GM23248 (cell line): ENCODE measurements around the gene MYO5B. TPM values are rescaled to one million over a fixed set of nuclear protein-coding genes. Genes with fewer than 3 reads are reported as not detected.
A peak's percentile ranks its signal among the peaks of the same experiment; 100 is the strongest.
"Not testable (repeated sequence)": the region's sequence is repeated elsewhere in the genome, so short reads cannot be mapped to it uniquely, and the experiment has no call there.

Experiments
- DNase-seq: peaks from one replicate; pipeline ENCODE4 v3.0.0-alpha.2; 2015
- H2AFZ ChIP-seq: fragments of 200-600 bp; sonication (generic); 2 replicates; pipeline ENCODE4 v1.6.1; 2016; ENCODE audit warnings: antibody characterized with exemption
- H3F3A ChIP-seq: fragments of 200-600 bp; sonication (generic); 2 replicates; pipeline ENCODE4 v1.6.1; 2016; ENCODE audit warnings: mild to moderate bottlenecking, antibody characterized with exemption, mixed run types; ENCODE audit not compliant: insufficient read depth
- H3K27ac ChIP-seq: fragments of 200-600 bp; sonication (generic); 2 replicates; pipeline ENCODE4 v1.5.1; 2016; ENCODE audit warnings: mild to moderate bottlenecking
- H3K27me3 ChIP-seq: fragments of 200-600 bp; sonication (generic); replicated peaks from 2 replicates; pipeline ENCODE4 v1.6.1; 2016; ENCODE audit warnings: mild to moderate bottlenecking; ENCODE audit not compliant: insufficient read depth
- H3K36me3 ChIP-seq: fragments of 200-600 bp; sonication (generic); 2 replicates; pipeline ENCODE4 v1.6.1; 2016; ENCODE audit warnings: low read depth, mild to moderate bottlenecking
- H3K4me1 ChIP-seq: fragments of 200-600 bp; sonication (generic); 2 replicates; pipeline ENCODE4 v1.6.1; 2016; ENCODE audit warnings: mild to moderate bottlenecking; ENCODE audit not compliant: insufficient read depth
- H3K4me2 ChIP-seq: fragments of 200-600 bp; sonication (generic); one replicate; pipeline ENCODE4 v1.6.1; 2016; ENCODE audit warnings: mild to moderate bottlenecking; ENCODE audit not compliant: unreplicated experiment
- H3K4me3 ChIP-seq: fragments of 200-600 bp; sonication (generic); 2 replicates; pipeline ENCODE4 v1.5.1; 2016; ENCODE audit warnings: mild to moderate bottlenecking
- H3K79me2 ChIP-seq: fragments of 200-600 bp; sonication (generic); 2 replicates; pipeline ENCODE4 v1.6.1; 2016; ENCODE audit warnings: mild to moderate bottlenecking; ENCODE audit not compliant: insufficient read depth
- H3K9ac ChIP-seq: fragments of 200-600 bp; sonication (generic); 2 replicates; pipeline ENCODE4 v1.6.1; 2016; ENCODE audit warnings: mild to moderate bottlenecking
- H3K9me2 ChIP-seq: fragments of 200-600 bp; sonication (generic); 2 replicates; pipeline ENCODE4 v1.6.1; 2016; ENCODE audit warnings: mixed run types, mild to moderate bottlenecking, moderate library complexity; ENCODE audit not compliant: insufficient read depth
- H3K9me3 ChIP-seq: fragments of 200-600 bp; sonication (generic); one replicate; pipeline ENCODE4 v1.6.1; 2017; ENCODE audit warnings: low read depth
- H4K20me1 ChIP-seq: fragments of 200-600 bp; sonication (generic); 2 replicates; pipeline ENCODE4 v1.6.0; 2016; ENCODE audit not compliant: insufficient read depth
- EZH2 ChIP-seq: fragments of 200-600 bp; sonication (generic); IDR thresholded peaks from 2 replicates; pipeline ENCODE4 v1.6.1; 2018; ENCODE audit warnings: antibody characterized with exemption, mild to moderate bottlenecking; ENCODE audit not compliant: insufficient read depth, poor library complexity, severe bottlenecking
- EZH2phosphoT487 ChIP-seq: fragments of 200-600 bp; sonication (generic); IDR thresholded peaks from 2 replicates; pipeline ENCODE4 v1.6.1; 2018; ENCODE audit warnings: antibody characterized with exemption, moderate library complexity, mild to moderate bottlenecking, low read depth; ENCODE audit not compliant: insufficient read depth
- WGBS, 2 experiments: methylation state at CpG; one replicate each; pipeline ENCODE4 v1.1.6; 2015 to 2017; ENCODE audit warnings: low lambda C conversion rate in 2 of 2, low coverage in 1 of 2; ENCODE audit errors: missing lambda C conversion rate in 2 of 2; 5-methylcytosine and 5-hydroxymethylcytosine counted together
- in situ Hi-C: fragments of 300-500 bp; cut with MboI; formaldehyde crosslinking; loops from 2 replicates; pipeline ENCODE4 v1.15.0; 2020
- polyA plus RNA-seq: library from polyadenylated mRNA; unstranded; fragments of >200 nt; fragmentation: Nextera tagmentation; extraction: Ambion mirVana; gene quantifications from 2 replicates; pipeline ENCODE4 v1.2.1, GENCODE V29; 2016
- total RNA-seq: library from RNA; depleted of rRNA; stranded (reverse); fragments of >200 nt; shearing (Covaris generic); gene quantifications from 2 replicates; pipeline ENCODE4 v1.2.3, GENCODE V29; 2014

Gene MYO5B
- total and polyA plus RNA-seq, 2 experiments from 2014 or later: 0.03 TPM; not detected in 1

GRCh38 chr18:49811151-49811938 lies 383.6 kb downstream of the MYO5B start:
- TF ChIP-seq EZH2phosphoT487 (no peak), EZH2 (no peak)
- Histone ChIP-seq H3K9ac (peak overlapping the region; percentile 99; the same call in 1 of the 2 replicates), H3F3A (peaks cover 12% of the 10 kb centered on the region), H3K27ac (no peak overlapping the region), H3K79me2 (peaks cover 94% of the 10 kb centered on the region), H3K4me1 (peaks cover 21% of the 10 kb centered on the region), H3K27me3 (no peaks in the 10 kb centered on the region), H3K4me3 (peak overlapping the region; percentile 94), H2AFZ (0 out of 2 replicates have a peak overlapping the region, but pooled peaks have one; percentile 17), H3K4me2 (peak overlapping the region; percentile 92), H3K9me3 (no peaks in the 10 kb centered on the region), H3K9me2 (no peaks in the 10 kb centered on the region), H4K20me1 (no peaks in the 10 kb centered on the region), H3K36me3 (no peaks in the 10 kb centered on the region)
- in situ Hi-C loops: no loop called here
- peak; percentile 15 for DNase-seq
- WGBS, 2 experiments: 43 to 49% methylated on average over 7 of the region's 7 CpGs

- H3K9me2 ChIP-seq, H3K9ac ChIP-seq, H3K4me2 ChIP-seq, H3K36me3 ChIP-seq, H3K4me3 ChIP-seq, DNase-seq, in situ Hi-C loops, H3K27me3 ChIP-seq, H3K27ac ChIP-seq, H2AFZ ChIP-seq, H3K9me3 ChIP-seq: not testable (repeated sequence)
- Histone ChIP-seq H3K4me1 (peaks cover 17% of the 10 kb centered on the region), H4K20me1 (peaks cover 15% of the 10 kb centered on the region; the same call in 1 of the 2 replicates), H3F3A (peaks cover 12% of the 10 kb centered on the region), H3K79me2 (peaks cover 97% of the 10 kb centered on the region)
- WGBS, 2 experiments: 96 to 98% methylated on average over 10 of the region's 10 CpGs
These were observed 386.3 kb downstream of the MYO5B start for GRCh38 chr18:49808553-49809191.

GRCh38 chr18:49804096-49804495 lies 390.9 kb downstream of the MYO5B start:
- in situ Hi-C loops: no loop called here
- Histone ChIP-seq H3K9me3 (no peaks in the 10 kb centered on the region), H3K27ac (no peak overlapping the region), H3F3A (no peaks in the 10 kb centered on the region), H3K4me3 (no peak overlapping the region), H3K36me3 (0 out of 2 replicates have a peak, but pooled peaks cover 2% of the 10 kb centered on the region), H3K27me3 (no peaks in the 10 kb centered on the region), H3K4me1 (no peaks in the 10 kb centered on the region), H4K20me1 (peaks cover 15% of the 10 kb centered on the region; the same call in 1 of the 2 replicates), H3K4me2 (no peak overlapping the region), H3K9me2 (no peaks in the 10 kb centered on the region), H3K79me2 (peaks cover 76% of the 10 kb centered on the region), H3K9ac (no peak overlapping the region), H2AFZ (no peak overlapping the region)
- TF ChIP-seq EZH2phosphoT487: no peak
- TF ChIP-seq EZH2: no peak
- peak; percentile 2 for DNase-seq
- 84 to 88% methylated on average over 4 to 5 of the region's 5 CpGs for WGBS, 2 experiments

GRCh38 chr18:49802623-49803022 lies 392.3 kb downstream of the MYO5B start:
- TF ChIP-seq EZH2: no peak
- no peak for TF ChIP-seq EZH2phosphoT487
- H4K20me1 ChIP-seq: peaks cover 15% of the 10 kb centered on the region; the same call in 1 of the 2 replicates
- no peaks in the 10 kb centered on the region for H3K9me3 ChIP-seq
- no peak overlapping the region for H3K4me2 ChIP-seq
- H2AFZ ChIP-seq: no peak overlapping the region
- no peaks in the 10 kb centered on the region for H3K9me2 ChIP-seq
- H3K36me3 ChIP-seq: 0 out of 2 replicates have a peak, but pooled peaks cover 2% of the 10 kb centered on the region
- H3K9ac ChIP-seq: no peak overlapping the region
- no peaks in the 10 kb centered on the region for H3K27me3 ChIP-seq
- WGBS, 2 experiments: 99 to 100% methylated on average over 4 of the region's 4 CpGs
- H3K79me2 ChIP-seq: peaks cover 73% of the 10 kb centered on the region
- in situ Hi-C loops: no loop called here
- H3K4me1 ChIP-seq: no peaks in the 10 kb centered on the region
- no peak overlapping the region for H3K27ac ChIP-seq
- no peaks in the 10 kb centered on the region for H3F3A ChIP-seq
- no peak overlapping the region for H3K4me3 ChIP-seq
- DNase-seq: no peak

GRCh38 chr18:49800491-49800890 lies 394.5 kb downstream of the MYO5B start:
- peaks cover 58% of the 10 kb centered on the region for H3K79me2 ChIP-seq
- H3K27me3 ChIP-seq, DNase-seq, H2AFZ ChIP-seq, H3K4me3 ChIP-seq, H3K9me2 ChIP-seq, H3K9ac ChIP-seq, H3K9me3 ChIP-seq, H4K20me1 ChIP-seq, H3K4me1 ChIP-seq, H3K36me3 ChIP-seq, in situ Hi-C loops, H3K27ac ChIP-seq, H3F3A ChIP-seq, H3K4me2 ChIP-seq: not testable (repeated sequence)
- WGBS, 2 experiments: 94 to 97% methylated on average over 4 to 5 of the region's 5 CpGs

- in situ Hi-C loops, DNase-seq, H2AFZ ChIP-seq, H3K9ac ChIP-seq, H4K20me1 ChIP-seq, H3K4me3 ChIP-seq, H3K4me2 ChIP-seq, H3F3A ChIP-seq, H3K27ac ChIP-seq, H3K9me2 ChIP-seq, H3K9me3 ChIP-seq, H3K4me1 ChIP-seq, H3K27me3 ChIP-seq: not testable (repeated sequence)
- Histone ChIP-seq H3K36me3 (peaks cover 13% of the 10 kb centered on the region; the same call in 1 of the 2 replicates), H3K79me2 (peaks cover 51% of the 10 kb centered on the region)
- WGBS, 2 experiments: 97% methylated on average over 6 of the region's 29 CpGs; no CpG with 5 or more reads in 1 of the 2 experiments
These were observed 395.1 kb downstream of the MYO5B start for GRCh38 chr18:49799806-49800205.
